Esophagus muscularis mucosa (tissue), 4 donors: ENCODE data around the gene ARHGAP30.

Experiments
- CTCF ChIP-seq, 3 experiments: fragments of 200-600 bp in 2 of 3; fragments of 450-650 bp in 1 of 3; sonication (generic) in 2 of 3; IDR thresholded peaks; one replicate each; pipeline ENCODE4 v1.5.1; 2017 to 2019; ENCODE audit warnings: antibody characterized with exemption in 3 of 3, mild to moderate bottlenecking in 2 of 3, moderate library complexity in 1 of 3
- EP300 ChIP-seq: sonication (generic); formaldehyde crosslinking; IDR thresholded peaks from one replicate; pipeline ENCODE4 v1.6.1; 2017; ENCODE audit warnings: antibody characterized with exemption
- POLR2AphosphoS5 ChIP-seq, 2 donors: sonication (generic); formaldehyde crosslinking; IDR thresholded peaks; one replicate each; pipeline ENCODE4 v1.6.1; 2017; ENCODE audit warnings: antibody characterized with exemption in 2 of 2

GRCh38 chr1:161098210-161099068 is 28.7 kb upstream of the ARHGAP30 start, which contains the start of gene KLHDC9:
- peak in 1 of 3 experiments; percentile 19 for TF ChIP-seq CTCF (IDR thresholded peaks at IDR 0.05)
- no peak for TF ChIP-seq EP300
- TF ChIP-seq POLR2AphosphoS5 (IDR thresholded peaks at IDR 0.05): peak; percentile 41 to 71
